Measurements from ENCODE around the gene C10orf71.
A peak's percentile ranks its signal among the peaks of the same experiment; 100 is the strongest.

Gene C10orf71

DNA sequence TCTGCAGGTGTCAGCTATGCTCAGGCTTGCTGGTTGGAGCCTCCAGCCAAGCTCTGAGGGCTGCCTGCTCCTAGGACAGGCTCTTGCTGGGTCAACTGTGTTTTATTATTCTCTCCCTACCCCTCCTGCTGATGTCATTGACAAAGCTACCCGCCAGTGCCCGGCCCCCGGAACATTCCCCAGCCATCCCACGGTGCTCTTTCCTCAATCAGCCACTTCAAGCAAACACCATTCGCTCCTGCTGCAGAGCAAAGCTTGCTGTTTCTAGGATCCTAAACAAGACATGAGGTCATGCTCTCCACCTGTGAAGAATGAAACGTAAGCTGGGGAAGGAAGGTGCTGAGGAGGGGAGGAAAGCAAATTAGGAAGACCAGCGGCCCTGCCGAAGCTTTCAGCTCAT is 2.1 kb upstream of the C10orf71 start:
- DNase-seq = no peak

DNA sequence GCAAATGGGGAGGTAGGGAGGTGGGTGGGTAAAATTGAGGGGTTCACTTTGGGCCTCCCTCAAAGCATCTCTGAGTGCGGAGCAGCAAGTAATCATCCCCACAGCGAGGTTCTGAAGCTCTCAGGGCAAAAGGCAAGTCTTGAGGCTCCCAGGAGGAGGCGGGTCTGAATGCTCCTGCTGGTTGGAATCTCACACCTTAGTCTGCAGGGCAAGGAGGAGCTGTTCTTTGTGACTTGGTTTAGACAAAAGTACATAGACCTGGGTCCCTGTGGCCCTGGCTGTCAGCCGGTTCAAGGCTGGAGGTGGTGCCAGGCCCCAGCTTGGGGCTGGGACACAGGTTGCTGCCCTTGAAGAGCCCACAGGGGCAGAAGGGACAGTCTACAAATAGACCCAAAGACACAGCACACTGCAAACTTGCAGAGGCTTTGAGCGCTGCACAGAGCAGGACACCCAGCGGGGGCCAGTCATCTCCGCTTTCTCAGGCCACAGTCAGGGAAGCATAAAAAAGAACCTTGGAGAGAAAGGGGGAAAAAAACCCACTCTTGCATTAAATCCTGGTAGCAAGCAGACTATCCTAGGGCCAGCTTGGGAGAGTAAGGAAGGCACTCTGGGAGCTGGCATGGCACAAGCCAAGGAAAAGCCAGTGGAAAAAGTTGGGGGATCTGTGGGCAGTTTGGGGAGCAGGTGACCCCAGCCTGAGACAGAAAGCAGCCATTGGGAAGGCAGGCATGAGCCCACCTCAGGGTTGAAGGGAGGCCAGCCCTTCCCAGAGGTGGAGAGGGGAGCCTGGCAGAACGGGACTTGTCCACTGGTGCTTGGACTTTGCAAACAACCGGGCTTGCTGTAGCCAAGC is 926 bp upstream of the C10orf71 start:
- DNase-seq = no peak

DNA sequence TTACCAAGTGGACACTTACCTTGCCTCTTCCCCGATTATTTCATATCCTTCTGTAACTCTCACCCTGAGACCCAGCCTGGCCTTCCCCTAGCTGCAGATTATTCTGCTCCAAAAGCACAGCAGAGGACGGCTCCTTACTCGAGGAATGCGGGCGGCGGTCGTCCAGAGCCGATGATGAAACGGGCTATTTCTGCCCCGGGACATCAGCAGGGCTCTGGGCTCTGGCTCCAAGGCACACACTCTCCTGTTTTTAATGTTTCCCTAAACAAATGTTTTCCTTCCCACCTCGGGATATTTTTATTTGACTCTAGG is 343 bp upstream of the C10orf71 start:
- no peak for DNase-seq

DNA sequence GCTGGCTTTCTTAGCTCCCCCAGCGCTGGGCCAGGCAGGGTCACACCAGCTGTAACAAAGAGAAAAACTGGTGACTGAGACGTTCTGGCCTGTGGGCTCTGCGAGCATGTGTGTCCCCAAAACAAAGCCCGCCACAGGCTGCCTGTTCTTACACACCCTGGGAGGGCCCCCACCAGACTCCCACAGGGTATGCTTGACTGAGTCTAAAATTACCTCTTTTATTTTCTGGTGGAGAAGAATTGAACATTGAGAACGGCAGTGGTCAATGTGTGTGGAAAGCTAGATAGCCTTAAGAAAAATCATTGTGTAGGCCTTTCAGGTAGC is 808 bp downstream of the C10orf71 start:
- DNase-seq = no peak

DNA sequence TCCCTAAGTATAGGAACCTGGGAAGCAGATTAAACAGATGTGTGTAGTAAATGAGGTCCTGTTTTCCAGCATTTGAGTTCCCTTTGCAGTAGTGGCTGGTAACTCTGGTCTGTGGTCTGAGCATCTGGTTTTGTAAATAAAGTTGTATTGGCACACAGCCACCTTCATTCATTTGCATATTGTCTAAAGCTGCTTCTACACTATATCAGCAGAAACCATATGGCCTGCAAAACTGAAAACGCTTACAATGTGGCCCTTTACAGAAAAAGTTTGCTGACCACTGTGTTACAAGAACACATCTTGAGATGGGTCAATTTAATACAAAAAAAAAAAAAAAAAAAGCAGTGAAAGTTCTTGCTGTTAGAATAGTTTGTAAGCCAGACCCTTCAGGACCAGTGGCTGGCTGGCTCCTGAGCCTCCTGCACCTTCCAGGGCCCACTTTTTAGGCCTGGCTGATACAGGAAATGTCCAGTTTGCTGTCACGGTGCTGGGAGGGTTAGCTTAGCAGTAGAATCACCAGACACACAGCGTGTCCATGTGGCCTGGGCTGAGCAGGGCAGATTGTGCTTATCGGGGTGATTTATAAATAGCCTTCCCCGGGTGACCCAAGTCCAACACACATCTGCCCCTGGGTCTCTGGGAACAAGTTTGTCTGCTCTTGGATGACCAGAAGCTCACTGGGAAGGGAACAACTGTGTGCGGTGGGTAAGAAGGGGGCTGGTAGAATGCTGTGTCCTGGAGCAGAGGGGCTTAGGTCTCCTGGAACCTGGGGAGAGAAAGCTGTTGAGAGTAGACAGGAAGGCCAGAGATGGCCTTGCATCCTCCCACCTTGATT is 1.4 kb downstream of the C10orf71 start:
- no peak for DNase-seq

DNA sequence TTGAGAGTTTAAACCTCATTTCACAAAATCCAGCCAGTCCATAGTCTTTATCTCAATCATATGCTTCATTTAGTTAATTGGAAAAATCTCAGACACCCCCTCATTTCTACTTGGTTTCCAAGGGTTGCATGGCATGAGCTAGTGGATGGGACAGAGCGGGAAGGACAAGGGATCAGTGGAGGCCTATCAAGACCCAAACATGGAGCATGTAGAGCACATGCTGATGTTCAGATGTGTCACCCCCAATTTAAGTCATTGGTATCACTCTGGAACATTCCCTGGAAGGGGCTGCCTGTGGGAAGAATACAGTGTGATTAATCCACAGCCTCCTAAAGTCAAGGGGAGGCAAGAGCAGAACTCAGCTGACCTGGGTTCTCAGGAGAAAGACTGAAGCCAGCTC is 2.3 kb downstream of the C10orf71 start:
- DNase-seq = no peak

DNA sequence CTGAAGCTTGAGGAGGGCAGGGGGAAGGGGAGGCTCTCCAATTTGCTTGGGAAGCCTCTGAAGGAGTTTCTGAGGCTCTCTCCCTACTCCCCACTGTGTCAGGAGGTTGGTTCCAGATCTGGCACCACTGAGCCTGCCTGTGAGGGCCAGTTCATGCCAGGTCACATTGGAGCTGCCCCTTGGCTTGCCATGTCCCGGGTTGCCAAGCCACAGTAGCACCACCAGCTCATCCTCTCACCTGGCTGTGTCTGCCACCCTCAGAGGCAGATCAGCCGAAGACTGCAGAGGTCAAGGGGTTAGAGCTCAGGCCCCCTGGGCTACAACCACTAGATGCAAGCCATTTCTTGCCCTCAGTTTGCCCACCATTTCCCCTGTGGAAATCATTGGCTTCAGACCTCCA is 3.1 kb downstream of the C10orf71 start:
- no peak for DNase-seq

DNA sequence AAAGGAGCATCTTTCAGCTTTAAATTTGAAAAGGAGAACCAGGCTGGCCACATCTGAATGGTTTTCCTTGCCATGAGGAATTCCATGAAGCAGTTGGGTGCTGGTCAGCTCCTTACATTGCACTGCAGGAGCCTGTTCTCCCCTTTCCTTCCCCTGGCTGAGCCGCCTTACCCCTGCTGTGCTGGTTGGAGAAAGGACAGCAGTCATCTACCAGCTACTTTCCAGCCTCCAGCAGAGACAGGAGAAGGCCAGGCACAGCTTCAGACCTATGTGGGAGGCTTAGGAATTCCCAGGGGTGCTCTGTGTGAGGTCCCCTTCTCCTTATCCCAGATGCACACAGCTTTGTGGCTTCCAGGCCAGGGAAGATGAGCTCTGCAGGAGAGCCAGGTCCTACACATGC is 4.7 kb downstream of the C10orf71 start:
- DNase-seq = no peak

DNA sequence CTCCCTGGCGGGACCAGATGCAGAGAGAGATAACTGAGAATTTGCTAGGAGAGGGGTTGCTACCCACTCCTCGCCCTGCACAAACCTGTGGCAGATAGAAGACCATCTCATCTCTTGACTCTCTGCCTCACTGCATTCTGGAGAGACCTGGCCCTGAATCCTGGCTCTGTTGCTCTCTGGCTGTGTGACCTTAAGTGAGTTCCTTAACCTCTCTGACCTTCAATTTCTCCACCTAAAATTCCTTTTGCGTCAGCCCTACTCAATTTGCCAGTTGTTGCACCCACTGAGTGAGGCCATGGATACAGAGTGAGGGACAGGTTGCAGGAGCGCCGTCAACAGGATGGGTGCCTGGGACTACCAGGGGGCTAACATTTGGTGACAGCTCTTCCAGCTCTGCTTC is 5.2 kb downstream of the C10orf71 start:
- no peak for DNase-seq

DNA sequence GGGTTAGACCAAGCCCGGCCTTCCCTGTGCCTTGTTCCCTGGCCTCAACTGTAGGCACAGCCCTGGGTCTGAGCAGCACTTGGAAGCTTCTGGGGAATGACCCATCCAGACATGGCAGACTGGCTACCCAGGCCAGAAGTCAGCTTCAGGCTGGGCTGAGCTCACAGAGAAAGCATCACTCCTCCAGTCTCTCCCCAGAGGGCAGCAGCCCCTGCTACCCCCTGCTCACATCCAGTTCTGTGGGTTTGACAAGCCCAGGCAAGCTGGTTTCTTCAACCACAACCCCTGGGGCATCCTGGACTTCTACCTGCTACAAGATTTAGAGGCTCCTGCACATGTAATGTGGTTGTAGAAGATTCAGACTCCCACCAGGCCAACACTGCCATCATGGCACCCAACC is 9.0 kb downstream of the C10orf71 start:
- no peak for DNase-seq

DNA sequence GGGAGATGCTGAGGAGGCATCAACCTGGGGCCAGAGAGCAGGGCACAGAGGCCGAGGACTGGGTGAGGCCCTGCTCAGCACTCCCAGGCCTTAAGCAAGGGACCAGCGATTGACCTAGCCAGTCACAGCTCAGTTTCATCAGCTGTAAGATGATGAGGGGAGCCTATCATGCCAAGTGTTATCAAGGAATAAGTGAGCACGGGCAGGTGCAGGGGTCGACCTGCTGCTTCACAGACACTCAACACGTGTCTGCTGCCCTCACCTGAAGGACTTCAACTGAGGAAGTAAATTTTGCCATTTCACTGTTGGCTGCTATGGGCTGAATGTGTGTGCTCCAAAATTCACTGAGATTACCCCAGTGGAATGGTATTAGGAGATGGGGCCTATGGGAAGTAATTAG is 9.9 kb downstream of the C10orf71 start:
- no peak for DNase-seq

DNA sequence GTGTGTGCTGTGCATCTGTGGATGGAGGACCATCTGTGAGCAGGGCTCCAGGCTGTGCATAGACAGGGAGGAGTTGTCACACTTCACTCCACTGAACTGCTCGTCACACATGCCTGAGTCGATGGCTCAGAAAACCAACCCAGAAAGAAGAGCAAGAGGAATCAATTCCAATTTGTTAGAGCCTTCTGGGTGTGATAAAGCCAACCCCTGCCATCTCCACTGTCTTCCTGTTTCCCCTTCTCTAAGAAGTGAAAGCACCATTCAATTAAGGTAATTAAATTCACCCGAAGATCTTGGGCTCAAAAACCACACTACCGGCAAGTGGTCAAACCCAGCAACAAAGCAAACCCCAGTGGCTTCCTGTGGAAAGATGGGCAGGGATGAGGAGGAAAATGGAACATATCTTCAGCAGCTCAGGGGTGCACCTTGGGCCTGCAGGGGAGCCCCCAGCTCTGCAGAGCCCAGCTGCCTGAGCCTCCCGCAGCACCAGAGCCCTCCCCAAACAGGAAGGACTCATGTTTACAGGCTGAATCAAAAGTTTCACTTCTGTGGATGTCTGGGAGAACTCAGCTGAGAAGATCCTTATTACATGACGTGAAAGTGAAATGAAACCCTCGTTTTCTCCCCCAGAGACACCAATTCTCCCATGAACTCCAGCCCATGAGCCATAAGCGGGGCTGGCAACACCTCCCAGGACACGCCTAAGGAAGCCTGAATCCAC is 10.9 kb downstream of the C10orf71 start:
- no peak for DNase-seq

DNA sequence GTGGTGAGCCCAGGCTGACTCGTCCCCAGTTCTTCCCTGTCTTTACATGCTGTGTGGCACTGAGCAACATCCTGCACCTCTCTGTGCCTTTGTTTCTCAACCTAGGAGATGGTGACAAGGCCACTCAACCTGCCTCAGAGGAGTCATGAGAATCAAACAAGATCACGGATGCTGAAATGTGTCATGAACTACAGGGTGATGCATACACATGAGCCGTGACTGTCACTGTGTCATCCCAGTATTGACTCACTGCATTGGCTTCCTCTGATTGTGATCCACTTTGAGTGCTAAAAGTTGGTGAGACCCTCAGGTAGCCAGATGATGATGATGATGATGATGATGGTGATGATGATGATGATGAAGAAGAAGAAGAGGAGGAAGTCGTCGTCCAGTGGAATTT is 11.5 kb downstream of the C10orf71 start:
- DNase-seq = peak; percentile 17

DNA sequence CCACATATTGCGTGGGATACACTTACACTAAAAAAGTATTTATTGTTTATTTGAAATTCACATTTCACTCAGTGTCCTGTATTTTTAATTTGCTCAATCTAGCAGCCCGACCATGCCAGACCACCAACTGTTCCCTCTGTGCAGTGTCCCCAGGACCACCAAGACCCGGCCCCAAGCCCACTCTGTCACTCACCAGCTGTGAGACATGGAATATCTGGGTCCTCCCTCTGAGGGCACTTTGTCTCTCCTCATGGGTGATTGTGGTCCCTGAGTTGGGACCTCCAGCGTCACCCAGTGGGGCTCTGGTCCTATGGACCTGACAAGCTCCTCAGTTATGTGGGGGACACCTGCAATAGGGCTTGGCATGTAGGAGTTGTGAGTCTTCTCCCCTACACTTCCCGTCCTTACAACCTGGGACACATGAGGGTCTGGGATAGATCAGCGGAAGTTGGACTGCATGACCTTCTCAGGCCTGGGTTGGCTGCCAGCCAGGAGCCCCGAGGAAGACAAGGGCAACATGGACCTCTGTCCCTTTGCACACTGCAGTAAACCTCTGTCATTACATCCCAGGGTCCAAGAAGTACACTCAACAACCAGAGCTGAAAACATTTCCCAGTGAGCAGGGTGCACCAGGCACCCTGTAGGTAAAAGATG is 12.1 kb downstream of the C10orf71 start:
- DNase-seq = no peak

DNA sequence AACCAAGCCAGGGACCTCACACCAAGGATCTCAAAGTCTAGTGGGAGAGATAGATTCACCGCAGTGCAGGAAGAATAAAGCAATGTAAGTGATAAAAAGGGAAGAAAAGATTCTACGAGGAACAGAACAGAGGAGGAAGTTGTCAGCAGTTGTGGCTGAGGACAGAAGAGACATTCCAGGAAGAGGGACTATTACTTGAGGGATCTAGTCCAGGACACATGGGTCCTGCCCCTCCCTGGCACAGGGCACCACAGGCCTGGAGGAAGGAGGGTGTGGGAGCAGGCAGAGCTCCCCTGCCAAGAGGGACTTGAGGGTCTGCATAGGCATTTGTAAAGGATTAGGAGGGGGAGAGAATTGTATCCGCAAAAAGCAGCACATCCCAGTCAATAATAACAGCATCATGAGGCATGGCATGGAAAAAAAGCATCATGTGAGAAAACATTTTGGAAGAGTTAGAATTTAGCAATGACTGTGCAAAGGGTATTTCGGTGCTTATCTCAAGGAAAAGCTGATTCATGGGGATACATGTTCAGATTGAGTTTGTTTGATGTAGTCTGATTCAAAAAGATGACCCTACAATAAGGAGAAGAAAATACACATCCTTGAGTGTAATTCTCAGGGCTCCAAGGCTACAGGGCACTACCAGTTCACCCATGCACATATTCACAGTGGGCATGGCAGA is 12.7 kb downstream of the C10orf71 start:
- no peak for DNase-seq

DNA sequence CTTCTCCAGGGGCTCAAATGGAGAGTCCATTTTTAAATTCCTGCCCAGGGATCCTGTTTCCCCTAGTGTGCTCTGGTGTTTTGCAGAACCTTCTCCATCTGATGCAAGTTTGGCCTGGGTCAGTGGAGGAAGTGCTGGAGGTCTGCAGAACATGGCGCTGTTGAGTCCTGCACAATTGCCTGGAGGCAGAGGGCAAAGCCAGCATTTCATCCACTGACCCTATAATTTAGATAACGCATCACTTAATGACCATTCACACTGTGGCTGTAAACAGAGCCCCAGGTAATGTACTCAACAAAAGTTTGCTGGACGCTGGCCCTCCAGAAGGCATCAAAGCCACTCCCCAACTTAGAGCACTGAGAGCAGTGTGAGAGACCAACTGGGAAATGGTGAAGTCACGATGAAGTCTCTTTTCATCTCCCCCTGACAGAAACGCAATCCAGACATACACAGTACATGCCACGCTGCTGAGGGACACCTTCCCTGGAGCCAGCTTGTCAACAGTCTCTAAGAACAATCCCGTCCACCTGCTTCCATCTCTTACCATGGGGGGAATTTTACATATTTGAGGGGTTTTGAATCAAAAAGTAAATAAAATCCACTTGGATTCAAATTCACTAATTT is 13.4 kb downstream of the C10orf71 start:
- DNase-seq = no peak

DNA sequence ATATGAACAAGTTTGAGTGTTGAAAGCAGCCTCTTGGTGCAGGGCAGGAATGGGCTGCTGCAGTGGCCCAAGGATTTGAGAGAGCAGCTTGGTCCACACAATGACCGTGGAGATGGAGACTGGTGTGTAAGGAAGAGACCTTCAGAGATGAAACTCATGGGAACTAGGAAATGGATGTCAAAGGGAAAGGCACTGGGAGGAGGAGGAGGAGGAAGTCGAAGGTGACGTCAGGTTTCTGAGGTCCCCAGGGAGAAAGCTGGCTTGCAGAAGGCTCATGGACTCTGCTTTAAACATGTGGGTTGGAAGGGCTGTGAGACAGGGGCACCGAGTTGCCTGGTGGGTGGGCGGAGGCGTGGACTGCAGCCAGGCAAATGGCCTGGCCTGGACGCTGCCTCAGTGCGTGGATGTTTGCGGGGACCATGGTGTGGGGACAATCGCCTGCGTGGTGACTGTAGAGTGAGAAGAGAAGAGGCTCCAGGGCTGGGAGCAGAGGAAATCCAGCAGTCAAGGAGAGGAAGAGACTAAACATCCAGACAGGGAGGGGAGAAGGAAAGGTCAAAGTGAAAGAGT is 14.6 kb downstream of the C10orf71 start:
- DNase-seq = no peak

DNA sequence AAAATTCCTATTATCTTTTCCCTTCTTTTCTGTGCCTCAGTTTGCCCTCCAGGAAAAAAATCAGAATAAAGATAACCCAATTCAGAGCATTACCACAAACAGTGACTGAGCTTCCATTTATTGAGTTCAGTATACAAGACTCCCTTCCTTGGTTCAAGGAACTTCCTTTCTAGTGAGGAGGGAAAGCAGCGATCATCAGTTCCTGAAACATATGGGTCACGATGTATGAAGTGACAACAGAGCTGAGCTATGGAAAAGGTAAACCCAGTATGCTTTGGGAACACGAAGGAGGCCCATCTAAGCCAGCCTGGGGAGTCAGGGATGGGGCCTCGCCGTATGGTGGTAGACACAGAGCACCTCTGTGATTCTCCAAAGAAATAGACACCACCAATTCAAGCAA is 15.8 kb downstream of the C10orf71 start:
- no peak for DNase-seq

DNA sequence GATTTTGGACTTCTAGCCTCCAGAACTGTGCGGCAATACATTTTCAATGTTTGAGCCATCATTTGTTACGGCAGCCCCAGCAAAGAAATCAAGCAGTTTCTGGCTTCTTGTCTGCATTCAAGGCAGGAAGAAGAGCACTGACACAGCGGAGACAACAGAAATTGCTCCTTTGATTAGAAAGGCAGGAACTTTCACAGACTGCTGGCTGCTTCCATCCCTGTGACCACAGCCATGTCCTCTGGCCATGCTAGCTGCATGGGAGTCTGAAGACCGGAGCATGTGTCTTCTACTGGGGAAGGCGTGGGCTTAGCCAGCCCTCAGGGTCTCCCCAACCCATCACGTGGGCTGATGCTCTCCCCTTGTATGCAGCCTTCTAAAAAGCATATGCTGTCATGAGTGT is 19.1 kb downstream of the C10orf71 start:
- DNase-seq = no peak

DNA sequence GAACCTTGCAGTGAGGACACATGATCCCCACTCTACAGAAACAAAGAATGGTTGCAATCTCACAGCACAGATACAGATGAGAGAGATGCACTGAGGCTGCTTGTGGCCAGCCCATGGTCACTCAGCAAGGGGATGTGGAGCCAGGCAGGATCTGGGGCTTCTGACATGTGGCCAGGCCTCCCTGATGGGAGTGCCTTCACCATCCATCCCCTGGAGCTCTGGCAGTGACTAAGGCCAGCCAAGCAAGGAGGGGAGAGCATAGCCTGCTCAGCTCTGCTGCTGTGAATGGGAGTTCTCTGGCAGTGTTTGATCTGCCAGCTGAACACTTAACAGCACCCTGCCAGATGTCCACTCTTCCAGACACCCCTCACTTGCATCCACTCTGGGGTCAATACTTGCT is 19.8 kb downstream of the C10orf71 start:
- no peak for DNase-seq

DNA sequence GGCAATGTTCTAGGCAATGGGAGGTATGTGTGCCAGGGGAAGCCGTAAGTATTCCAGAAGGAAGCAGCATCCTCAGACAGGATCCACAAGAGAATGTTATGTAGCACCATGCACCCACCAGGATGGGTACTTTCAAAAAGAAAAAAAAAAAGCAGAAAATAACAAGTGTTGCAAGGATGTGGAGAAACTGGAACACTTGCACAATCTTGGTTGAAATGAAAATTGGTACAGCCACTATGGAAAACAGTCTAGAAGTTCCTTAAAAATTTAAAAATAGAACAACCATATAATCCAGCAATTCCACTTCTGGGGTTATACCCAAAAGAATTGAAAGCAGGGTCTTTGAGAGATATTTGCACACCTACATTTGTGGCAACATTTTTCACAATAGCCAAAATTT is 20.2 kb downstream of the C10orf71 start:
- DNase-seq = no peak

DNA sequence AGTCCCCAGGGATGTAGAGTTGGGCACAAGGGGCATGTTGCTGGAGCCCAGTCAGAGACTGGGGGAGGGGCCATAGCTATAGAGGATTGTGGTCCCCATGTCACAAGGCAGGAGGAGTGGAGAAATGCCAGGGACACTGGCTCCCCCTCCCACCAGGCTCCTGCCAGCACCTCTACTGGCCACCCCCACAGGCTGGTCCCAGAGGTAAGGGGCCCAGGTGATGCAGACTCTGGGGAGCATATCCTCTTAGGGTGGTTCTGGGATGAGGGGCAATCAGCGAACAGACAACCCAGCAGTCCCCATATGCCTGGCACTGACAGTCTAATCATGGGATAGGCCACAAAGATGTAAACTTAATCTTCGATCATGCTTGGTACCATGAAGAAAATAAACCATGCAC is 21.2 kb downstream of the C10orf71 start:
- DNase-seq = no peak
